HTERT RPE-1 (cell line): ENCODE data around the gene EFCAB9.
"Not testable (repeated sequence)": the region's sequence is repeated elsewhere in the genome, so short reads cannot be mapped to it uniquely, and the experiment has no call there.

ENCODE experiments used
- in situ Hi-C: fragments of 300-500 bp; cut with MboI; formaldehyde crosslinking; loops from 4 replicates; pipeline ENCODE4 v1.14.3; 2020; ENCODE audit warnings: low sequenced_read_pairs

The EFCAB9 gene

GRCh38 chr5:172193872-172194271 lies at the start of gene EFCAB9:
EFCAB9 (plus strand) TSS chr5:172194172; CDS start chr5:172194173, 1 bp downstream.
- in situ Hi-C loops = no loop called here

- in situ Hi-C loops = no loop called here
These were observed 49.6 kb upstream of the EFCAB9 start for GRCh38 chr5:172144291-172144815.

GRCh38 chr5:172144931-172145869 lies 48.8 kb upstream of the EFCAB9 start:
- in situ Hi-C loops = no loop called here

GRCh38 chr5:172145870-172146747 lies 47.9 kb upstream of the EFCAB9 start:
- in situ Hi-C loops = no loop called here

GRCh38 chr5:172146748-172147092 lies 47.3 kb upstream of the EFCAB9 start:
- in situ Hi-C loops = no loop called here

- in situ Hi-C loops = no loop called here
These were observed 46.1 kb upstream of the EFCAB9 start for GRCh38 chr5:172147857-172148256.

- in situ Hi-C loops = no loop called here
These were observed 45.6 kb upstream of the EFCAB9 start for GRCh38 chr5:172148381-172148780.

- in situ Hi-C loops = no loop called here
These were observed 44.9 kb upstream of the EFCAB9 start for GRCh38 chr5:172149073-172149472.

GRCh38 chr5:172149481-172149880 lies 44.5 kb upstream of the EFCAB9 start:
- in situ Hi-C loops = not testable (repeated sequence)

- in situ Hi-C loops = no loop called here
These were observed 43.2 kb upstream of the EFCAB9 start for GRCh38 chr5:172150514-172151425.

GRCh38 chr5:172151661-172152210 lies 42.2 kb upstream of the EFCAB9 start:
- in situ Hi-C loops = no loop called here

- in situ Hi-C loops = no loop called here
These were observed 40.3 kb upstream of the EFCAB9 start for GRCh38 chr5:172153695-172154094.

- in situ Hi-C loops = not testable (repeated sequence)
These were observed 38.9 kb upstream of the EFCAB9 start for GRCh38 chr5:172155101-172155500.

GRCh38 chr5:172156541-172156994 lies 37.4 kb upstream of the EFCAB9 start:
- in situ Hi-C loops = no loop called here

- in situ Hi-C loops = no loop called here
These were observed 35.0 kb upstream of the EFCAB9 start for GRCh38 chr5:172159016-172159415.

GRCh38 chr5:172160506-172160905 lies 33.5 kb upstream of the EFCAB9 start:
- in situ Hi-C loops = no loop called here

- in situ Hi-C loops = no loop called here
These were observed 31.5 kb upstream of the EFCAB9 start for GRCh38 chr5:172162323-172162986.

GRCh38 chr5:172162987-172163343 lies 31.0 kb upstream of the EFCAB9 start:
- in situ Hi-C loops = no loop called here

- in situ Hi-C loops = no loop called here
These were observed 30.6 kb upstream of the EFCAB9 start for GRCh38 chr5:172163346-172163745.
